UCSD-AML1 (cell line): ENCODE data around the gene GAPDH.
"Not testable (repeated sequence)": the region's sequence is repeated elsewhere in the genome, so short reads cannot be mapped to it uniquely, and the experiment has no call there.

ENCODE experiments used
- DNase-seq: peaks from one replicate; lab custom pipeline; 2025; ENCODE audit not compliant: unreplicated experiment; lab: John Stamatoyannopoulos, UW

The GAPDH gene

DNA sequence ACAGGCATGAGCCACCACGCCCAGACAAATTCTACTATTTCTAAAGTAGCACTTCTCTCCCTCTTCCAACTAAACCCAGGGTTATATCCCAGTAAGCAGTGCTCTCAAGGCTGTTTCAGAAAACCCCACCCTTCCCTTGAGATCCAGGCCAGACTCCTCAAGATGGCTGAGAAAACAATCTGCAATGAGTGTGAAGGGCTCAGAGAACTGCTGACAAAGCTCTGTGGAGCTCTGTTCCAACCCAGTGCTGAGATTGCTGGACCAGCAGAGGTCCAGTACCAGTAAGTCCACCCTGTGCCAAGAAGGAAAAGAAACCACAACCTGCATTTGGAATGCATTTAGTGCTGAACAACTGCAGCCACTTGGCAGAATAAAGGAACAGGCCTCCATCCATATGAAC lies 25.2 kb downstream of the GAPDH start:
- DNase-seq, result no peak

DNA sequence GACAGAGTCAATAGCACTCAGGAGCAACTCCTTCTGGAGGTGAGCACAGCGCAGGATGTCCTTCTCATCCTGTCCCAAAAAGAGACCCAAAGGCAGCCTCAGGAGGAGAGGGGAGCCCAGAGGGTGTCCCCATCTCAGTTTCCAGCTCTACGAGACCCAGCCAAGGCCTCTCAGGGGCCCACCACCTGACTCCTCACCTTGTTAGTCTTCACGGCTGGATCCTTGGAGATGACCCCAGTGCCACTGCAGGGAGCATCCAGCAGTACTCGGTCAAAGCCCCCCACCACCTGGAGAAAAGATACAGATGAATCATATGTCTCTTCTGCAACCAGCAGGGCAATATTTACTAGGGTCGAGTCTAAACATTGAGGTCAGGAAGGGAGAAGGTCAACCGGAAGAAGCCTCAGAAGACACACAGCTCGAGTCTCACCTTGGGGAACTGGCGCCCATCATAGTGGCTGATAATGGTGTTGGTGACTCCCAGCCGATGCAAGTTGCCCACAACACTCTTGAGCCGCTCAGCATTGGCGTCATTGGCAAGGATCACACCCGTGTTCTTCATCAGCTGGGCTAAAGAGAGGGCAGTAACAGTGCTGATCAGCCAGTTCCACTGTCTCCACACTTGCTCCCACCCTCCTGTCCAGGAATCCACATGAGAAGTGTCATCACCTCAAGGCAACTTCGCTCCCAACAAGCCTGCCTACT lies 26.3 kb downstream of the GAPDH start:
- DNase-seq, result no peak

DNA sequence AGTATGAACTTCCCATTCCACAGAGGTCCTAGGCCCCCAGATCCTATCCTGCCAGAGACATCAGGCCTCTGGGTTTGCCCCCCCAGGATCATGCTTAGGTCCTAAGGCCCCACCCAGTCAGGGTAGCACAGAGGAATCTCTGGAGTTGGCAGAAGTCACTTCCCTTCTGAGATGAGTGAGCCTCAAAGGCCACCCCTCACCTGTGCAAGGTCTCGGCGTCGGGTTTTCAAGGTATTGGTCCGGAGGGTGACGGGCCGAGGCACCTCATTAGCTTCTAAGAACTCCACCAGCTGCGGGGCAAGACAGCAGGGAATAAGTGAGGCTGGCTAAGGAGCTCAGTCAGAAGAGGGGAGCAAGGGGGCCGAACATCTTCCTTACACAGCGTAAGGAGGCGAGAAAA lies 28.6 kb downstream of the GAPDH start:
- DNase-seq, result no peak

DNA sequence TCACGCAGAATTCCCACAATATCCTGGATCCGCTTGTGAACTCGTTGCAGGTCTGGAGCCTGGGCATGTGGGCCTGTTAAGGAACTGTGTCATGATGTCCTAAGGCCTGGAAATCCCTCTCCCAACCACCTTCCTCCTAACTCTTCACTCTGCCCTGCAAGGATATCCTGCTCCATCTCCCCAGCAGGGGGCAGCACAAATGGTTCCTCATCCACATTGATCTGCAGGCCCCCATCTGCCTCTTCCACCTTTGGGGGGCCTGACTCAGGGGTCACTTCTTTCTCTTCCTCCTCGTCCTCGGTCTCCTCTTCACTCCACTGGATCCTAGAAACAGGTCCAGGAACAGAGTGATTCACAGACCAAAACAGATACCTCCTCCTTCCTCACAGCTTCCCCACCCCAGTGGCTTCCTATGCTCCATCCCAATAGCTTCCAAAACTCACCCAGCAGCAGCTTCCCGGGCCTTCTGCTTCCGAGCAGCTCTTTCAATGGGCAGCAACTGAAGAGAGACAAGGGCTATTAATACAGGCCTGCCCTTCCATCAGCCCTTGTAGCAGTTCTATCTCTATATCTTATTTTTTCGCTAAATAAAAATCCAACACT lies 29.2 kb downstream of the GAPDH start:
- peak; percentile 56 for DNase-seq

DNA sequence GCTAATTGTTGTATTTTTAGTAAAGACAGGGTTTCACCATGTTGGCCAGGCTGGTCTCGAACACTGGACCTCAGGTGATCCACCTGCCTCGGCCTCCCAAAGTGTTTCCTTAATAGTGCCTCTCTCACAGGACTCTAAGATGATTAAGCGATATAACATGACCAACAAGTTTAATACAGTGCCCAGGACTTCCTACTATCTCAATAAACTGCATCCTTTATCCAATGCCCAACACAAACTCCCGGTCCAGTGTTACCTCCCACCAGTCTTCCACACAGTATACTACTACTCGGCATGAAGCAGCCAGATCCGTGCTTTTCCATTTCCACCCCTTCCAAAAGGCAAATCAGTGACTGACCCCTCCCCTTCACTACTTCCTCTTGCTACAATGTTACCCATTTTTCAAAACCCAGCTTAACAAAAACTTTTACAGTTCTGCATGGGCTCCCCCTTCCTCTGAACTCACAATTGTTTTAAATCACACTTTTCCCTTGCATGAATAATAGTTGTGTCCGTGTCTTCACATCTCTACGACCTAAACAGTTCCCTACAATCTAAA lies 32.9 kb downstream of the GAPDH start:
- no peak for DNase-seq

DNA sequence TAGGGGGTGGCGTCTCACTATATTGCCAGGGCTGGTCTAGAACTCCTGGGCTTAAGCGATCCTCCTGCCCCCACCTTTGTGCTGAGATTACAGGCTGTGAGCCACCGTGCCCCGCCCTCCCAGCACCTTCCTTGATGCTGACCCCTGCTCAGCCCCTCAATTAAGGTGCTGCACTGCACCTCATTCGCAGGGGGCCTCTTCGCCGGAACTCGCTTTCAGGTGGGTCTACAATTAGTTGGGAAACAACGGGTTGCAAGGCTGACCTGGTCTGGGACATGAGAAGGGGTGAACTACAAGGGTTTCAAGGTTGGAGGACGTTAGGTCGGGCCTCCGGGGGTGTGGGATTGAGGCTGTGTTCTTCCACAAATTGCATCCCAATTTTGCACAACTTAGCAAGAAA lies 35.0 kb downstream of the GAPDH start:
- no peak for DNase-seq

DNA sequence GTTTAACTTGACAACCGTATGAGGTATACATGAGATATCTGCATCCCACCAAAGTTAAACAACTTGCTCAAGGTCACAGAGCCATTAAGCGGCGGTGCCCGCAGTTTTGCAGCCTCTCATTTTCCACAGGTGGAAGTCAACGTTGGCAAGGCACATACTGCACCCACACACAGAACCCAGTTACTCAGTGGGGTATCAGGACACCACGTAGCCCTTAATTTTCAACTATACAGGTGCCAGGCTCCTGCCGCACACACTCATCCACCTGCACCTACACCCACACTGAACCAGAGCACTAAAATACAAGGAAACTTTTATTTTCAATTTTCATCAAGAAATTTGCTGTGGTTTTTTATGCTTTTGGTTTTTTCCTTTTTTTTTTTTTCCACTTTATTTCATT lies 35.5 kb downstream of the GAPDH start:
- no peak for DNase-seq

DNA sequence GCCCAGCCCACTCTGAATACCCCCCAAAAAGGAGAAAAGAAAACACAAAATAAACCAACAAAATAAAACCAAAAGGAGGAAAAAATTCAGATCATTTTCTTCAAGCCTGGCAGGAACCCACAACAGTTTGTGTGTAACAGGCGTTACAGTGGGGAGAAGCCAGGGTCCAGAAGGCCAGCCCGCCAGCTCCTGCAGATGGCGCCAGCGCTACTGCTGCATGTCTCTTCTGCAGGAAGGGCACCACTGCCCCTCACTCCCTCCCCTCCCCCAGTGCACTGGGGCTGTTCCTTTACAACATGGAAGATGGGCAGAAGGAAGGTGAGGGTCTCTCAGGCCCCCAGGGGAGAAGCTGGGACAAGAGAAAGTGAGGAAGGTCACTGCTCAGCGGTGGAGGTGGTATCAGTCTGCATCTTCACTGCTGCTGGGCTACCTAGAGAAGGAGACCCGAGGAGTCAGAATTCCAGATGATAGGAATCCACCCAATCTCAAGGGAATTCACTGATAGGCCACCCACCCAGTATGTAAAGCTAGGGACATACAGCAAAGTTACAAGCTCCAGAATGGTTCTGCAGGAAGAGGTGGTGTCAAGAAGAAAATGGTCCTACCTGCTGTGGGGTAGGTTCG lies 36.1 kb downstream of the GAPDH start:
- DNase-seq, result peak; percentile 68

DNA sequence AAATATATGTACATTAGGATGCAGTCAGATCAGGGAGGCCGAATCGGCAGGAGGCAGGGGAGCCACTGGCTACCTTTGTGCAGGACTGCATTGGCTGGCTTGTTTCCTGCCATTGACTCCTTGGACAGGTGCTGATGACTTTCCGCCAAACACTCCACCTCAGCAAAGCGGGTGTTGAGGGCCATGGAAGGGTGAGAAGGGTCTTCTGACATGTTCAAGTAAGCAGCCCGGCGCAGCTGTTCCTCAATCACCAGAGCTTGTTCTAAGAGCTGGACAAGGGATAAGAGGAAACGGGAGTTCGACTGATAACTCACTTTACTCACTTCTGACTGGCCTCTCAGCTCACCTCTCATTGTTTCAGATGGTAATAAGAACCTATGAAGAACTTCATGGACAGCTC lies 38.7 kb downstream of the GAPDH start:
- no peak for DNase-seq

DNA sequence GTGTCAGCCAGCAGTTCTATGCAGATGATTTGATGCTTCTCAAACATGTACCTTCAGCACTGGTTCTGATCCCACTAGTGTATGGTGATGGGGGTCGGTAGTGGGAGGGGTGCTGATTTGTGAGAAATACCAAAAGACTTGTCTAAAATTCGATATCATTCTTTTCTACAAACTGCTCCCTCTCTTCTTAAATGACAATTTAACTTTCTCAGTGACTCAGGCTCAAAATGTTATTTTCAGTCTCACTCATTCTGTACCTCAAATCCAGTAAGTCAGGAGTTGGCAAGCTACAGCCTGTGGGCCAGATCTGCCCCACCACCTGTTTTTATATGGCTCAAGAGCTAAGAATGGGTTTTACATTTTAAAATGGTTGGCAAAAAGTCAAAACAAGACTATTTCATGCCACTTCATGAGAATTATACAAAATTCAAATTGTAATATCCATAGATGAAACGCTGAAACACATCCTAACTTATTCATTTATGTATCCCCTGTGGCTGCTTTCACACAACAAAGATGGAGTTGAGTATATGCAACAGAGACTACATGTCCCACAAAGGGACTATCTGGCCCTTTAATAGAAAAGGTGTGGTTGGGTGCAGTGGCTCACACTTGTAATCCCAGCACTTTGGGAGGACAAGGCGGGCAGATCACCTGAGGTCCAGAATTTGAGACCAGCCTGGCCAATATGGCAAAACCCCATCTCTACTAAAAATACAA lies 40.4 kb downstream of the GAPDH start:
- DNase-seq, result no peak

DNA sequence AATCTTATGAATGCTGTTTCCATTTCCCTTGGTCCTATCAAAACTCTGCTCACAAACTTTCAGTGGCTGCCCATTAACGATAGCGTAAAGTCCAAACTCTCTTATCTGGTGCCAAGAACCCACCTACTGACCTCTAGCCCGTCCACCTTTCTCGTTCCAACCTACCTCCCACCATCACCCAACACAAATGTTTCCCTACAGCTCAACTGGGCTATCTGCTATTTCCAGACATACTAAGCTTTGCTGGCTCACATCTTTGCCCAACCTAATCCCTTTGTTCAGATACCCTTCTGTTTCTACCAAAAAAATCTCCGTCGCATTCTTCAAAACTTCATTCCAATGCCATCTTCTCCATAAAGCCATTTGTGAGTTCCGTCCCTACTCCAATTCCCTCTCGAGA lies 41.3 kb downstream of the GAPDH start:
- no peak for DNase-seq

DNA sequence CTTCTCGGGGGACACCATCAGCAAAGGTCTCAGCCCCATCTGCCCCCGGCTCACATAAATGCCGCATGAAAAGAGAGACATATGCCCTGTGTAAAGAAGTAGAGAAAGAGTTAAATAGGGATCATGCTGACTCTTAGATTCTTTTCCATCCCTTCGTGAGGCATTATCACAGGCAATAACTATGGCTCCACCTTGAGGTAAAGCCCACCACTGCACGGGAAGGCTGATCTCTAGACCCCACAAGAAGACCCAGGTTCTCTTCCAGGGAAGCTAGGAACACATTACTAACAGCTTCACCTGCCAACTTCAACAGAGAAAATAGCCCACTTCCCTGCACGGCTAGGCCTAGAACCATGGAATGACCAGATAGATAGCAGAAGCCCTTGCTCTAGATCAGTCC lies 47.9 kb downstream of the GAPDH start:
- no peak for DNase-seq

DNA sequence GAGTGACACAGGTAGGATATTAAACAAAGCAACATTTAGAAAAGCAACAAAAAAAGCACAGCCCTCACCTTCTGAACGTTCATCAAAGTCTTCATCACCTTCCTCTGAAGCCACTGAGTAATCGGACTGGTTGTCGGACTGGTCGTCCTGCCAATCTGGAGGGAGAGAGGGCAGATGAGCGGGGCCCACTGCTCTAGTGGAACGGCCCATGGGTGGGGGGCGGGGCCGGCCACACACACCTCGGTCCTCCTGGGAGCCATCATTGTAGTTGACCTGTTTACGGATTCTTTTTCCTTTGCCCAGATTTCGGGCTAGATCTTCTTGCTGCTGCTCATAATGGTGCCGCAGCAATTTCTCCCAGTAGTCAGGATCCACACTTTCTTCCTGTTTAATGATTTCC lies 48.6 kb downstream of the GAPDH start:
- DNase-seq, result no peak

DNA sequence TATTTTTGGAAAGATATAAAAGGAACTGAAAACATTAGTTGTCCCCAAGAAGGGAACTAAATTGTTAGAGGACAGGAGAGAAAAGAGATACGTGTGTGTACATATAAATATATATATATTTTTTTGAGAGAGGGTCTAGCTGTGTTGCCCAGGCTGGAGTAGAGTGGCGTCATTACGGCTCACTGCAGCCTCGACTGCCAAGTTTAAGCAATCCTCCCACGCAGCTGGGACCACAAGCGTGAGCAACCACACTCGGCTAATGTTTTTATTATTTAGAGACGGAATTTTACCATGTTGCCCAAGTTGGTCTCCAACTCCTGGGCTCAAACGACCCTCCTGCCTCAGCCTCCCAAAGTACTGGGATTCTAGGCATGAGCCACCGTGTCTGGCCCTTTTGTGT lies 50.0 kb downstream of the GAPDH start:
- no peak for DNase-seq

DNA sequence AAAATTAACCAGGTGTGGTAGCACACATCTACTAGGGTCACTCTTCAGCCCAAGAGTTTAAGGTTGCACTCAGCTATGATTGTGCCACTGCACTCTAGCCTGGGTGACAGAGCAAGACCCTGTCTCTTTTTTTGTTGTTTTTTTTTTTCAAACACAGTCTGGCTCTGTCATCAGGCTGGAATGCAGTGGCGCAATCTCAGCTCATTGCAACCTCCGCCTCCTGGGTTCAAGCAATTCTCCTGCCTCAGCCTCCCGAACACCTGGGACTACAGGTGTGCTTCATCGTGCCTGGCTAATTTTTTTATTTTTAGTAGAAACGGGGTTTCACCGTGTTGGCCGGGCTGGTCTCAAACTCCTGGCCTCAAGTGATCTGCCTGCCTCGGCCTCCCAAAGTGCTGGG lies 52.3 kb downstream of the GAPDH start:
- not testable (repeated sequence) for DNase-seq
